Hepatocyte (in vitro differentiated cells): Measurements from ENCODE around the gene SLC44A1. TPM values are rescaled to one million over a fixed set of nuclear protein-coding genes. Genes with fewer than 3 reads are reported as not detected.

Experiments used
- DNase-seq: peaks from one replicate; pipeline ENCODE4 v3.0.0-alpha.2; 2016; ENCODE audit warnings: low spot score
- H2AFZ ChIP-seq: fragments of 200-600 bp; sonication (generic); 2 replicates; pipeline ENCODE4 v1.6.0; 2016; ENCODE audit warnings: antibody characterized with exemption, mild to moderate bottlenecking
- H3K27ac ChIP-seq: fragments of 200-600 bp; sonication (generic); 2 replicates; pipeline ENCODE4 v1.5.1; 2016; ENCODE audit warnings: mild to moderate bottlenecking
- H3K27me3 ChIP-seq: fragments of 200-600 bp; sonication (generic); 2 replicates; pipeline ENCODE4 v1.6.1; 2016
- H3K36me3 ChIP-seq: fragments of 200-600 bp; sonication (generic); replicated peaks from 2 replicates; pipeline ENCODE4 v1.5.1; 2016; ENCODE audit warnings: low read depth; ENCODE audit not compliant: insufficient read depth
- H3K4me1 ChIP-seq: fragments of 200-600 bp; sonication (generic); 2 replicates; pipeline ENCODE4 v1.5.1; 2016; ENCODE audit warnings: mild to moderate bottlenecking, moderate library complexity; ENCODE audit not compliant: insufficient read depth
- H3K4me2 ChIP-seq: fragments of 200-600 bp; sonication (generic); 2 replicates; pipeline ENCODE4 v1.6.0; 2016
- H3K4me3 ChIP-seq: fragments of 200-600 bp; sonication (generic); 2 replicates; pipeline ENCODE4 v1.5.1; 2016; ENCODE audit warnings: mild to moderate bottlenecking
- H3K79me2 ChIP-seq: fragments of 200-600 bp; sonication (generic); 2 replicates; pipeline ENCODE4 v1.6.0; 2017; ENCODE audit warnings: mild to moderate bottlenecking
- H3K9me2 ChIP-seq: fragments of 200-600 bp; sonication (generic); replicated peaks from 2 replicates; pipeline ENCODE4 v1.6.0; 2017; ENCODE audit warnings: mild to moderate bottlenecking; ENCODE audit not compliant: insufficient read depth
- H3K9me3 ChIP-seq: fragments of 200-600 bp; sonication (generic); 2 replicates; pipeline ENCODE4 v1.5.1; 2016; ENCODE audit warnings: low read depth, mild to moderate bottlenecking
- H4K20me1 ChIP-seq: fragments of 200-600 bp; sonication (generic); 2 replicates; pipeline ENCODE4 v1.6.0; 2016; ENCODE audit warnings: mild to moderate bottlenecking; ENCODE audit not compliant: insufficient read depth, poor library complexity, severe bottlenecking
- EZH2 ChIP-seq: fragments of 200-600 bp; sonication (generic); IDR thresholded peaks from 2 replicates; pipeline ENCODE4 v1.6.1; 2016; ENCODE audit warnings: antibody characterized with exemption, mild to moderate bottlenecking, borderline replicate concordance
- EZH2phosphoT487 ChIP-seq: fragments of 200-600 bp; sonication (generic); IDR thresholded peaks from one replicate; pipeline ENCODE4 v1.6.1; 2018; ENCODE audit warnings: antibody characterized with exemption, mild to moderate bottlenecking, low read depth, moderate library complexity; ENCODE audit not compliant: unreplicated experiment, severe bottlenecking
- WGBS: methylation state at CpG from one replicate; pipeline ENCODE4 v1.1.6; 2016; ENCODE audit warnings: low lambda C conversion rate; ENCODE audit errors: missing lambda C conversion rate; 5-methylcytosine and 5-hydroxymethylcytosine counted together
- polyA plus RNA-seq: library from polyadenylated mRNA; unstranded; fragments of >200 nt; fragmentation: Nextera tagmentation; extraction: Ambion mirVana; gene quantifications from 2 replicates; pipeline ENCODE4 v1.2.1, GENCODE V29; 2016
- total RNA-seq: library from RNA; depleted of rRNA; stranded (reverse); fragments of >200 nt; gene quantifications from 2 replicates; pipeline ENCODE4 v1.2.3, GENCODE V29; 2014
- TF ChIP-seq, protein P1 (sequence below): fragments of 200-600 bp; sonication (generic); IDR thresholded peaks from 2 replicates; pipeline ENCODE4 v1.5.1; 2016; ENCODE audit warnings: antibody characterized with exemption, mild to moderate bottlenecking; ENCODE audit not compliant: poor library complexity

SLC44A1 gene
- total and polyA plus RNA-seq, 2 experiments from 2014 or later: 31.3 to 64.9 TPM

GRCh38 chr9:105392531-105392930, 148.1 kb downstream of the SLC44A1 start:
- H3K9me3 ChIP-seq: no peaks in the 10 kb centered on the region
- H3K4me3 ChIP-seq: no peak overlapping the region
- no peaks in the 10 kb centered on the region for H3K79me2 ChIP-seq
- no peaks in the 10 kb centered on the region for H3K4me1 ChIP-seq
- 96% methylated on average over 1 of the region's 1 CpG for WGBS
- no peaks in the 10 kb centered on the region for H3K9me2 ChIP-seq
- H2AFZ ChIP-seq: no peak overlapping the region
- H3K27me3 ChIP-seq: no peaks in the 10 kb centered on the region
- no peaks in the 10 kb centered on the region for H3K36me3 ChIP-seq
- no peak overlapping the region for H3K4me2 ChIP-seq
- no peak for DNase-seq
- no peaks in the 10 kb centered on the region for H4K20me1 ChIP-seq
- no peak overlapping the region for H3K27ac ChIP-seq
- no peak for TF ChIP-seq EZH2
- TF ChIP-seq, protein P1, sequence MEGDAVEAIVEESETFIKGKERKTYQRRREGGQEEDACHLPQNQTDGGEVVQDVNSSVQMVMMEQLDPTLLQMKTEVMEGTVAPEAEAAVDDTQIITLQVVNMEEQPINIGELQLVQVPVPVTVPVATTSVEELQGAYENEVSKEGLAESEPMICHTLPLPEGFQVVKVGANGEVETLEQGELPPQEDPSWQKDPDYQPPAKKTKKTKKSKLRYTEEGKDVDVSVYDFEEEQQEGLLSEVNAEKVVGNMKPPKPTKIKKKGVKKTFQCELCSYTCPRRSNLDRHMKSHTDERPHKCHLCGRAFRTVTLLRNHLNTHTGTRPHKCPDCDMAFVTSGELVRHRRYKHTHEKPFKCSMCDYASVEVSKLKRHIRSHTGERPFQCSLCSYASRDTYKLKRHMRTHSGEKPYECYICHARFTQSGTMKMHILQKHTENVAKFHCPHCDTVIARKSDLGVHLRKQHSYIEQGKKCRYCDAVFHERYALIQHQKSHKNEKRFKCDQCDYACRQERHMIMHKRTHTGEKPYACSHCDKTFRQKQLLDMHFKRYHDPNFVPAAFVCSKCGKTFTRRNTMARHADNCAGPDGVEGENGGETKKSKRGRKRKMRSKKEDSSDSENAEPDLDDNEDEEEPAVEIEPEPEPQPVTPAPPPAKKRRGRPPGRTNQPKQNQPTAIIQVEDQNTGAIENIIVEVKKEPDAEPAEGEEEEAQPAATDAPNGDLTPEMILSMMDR: no peak
- TF ChIP-seq EZH2phosphoT487: no peak

DNA sequence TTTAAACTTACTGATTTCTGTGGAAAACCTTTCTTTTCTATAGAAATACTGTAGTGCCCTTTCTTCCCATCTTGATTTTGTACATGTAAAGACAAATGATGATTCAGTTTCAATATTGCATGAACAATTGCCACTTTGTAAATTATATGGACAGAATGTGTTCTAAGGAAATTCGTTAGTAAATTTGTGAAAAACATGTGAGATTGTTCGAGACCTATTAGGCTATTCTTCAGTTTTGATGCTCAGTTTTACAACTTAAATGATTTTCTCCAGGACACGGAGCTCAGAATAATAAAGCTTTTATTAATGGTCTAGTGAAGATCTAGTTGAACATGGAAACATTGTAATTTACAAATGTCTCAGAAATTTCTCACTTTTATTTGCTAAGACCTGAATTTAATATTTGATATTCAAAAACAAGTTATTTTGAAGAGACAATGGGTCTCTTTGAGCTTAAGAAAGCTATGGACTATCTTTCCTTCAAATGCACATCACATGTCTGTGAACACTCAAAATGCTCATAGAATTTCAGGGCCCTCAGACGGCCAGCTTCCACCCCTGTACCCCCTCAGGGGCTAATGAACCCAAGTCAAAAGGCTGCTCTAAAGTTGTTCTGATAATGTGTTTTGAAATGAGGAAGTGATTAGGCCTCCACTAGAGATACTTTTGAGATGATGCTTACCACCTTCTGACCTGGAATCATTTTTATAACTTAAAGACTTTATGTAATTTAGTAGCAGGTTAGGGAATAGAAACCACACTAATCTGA, 149.3 kb downstream of the SLC44A1 start:
- Histone ChIP-seq H3K36me3 (no peaks in the 10 kb centered on the region), H3K4me1 (no peaks in the 10 kb centered on the region)
- 86% methylated on average over 4 of the region's 4 CpGs for WGBS

GRCh38 chr9:105396441-105396840, 152.0 kb downstream of the SLC44A1 start:
- Histone ChIP-seq H2AFZ (no peak overlapping the region), H3K4me2 (no peak overlapping the region), H3K9me3 (no peaks in the 10 kb centered on the region), H3K4me3 (no peak overlapping the region), H3K27ac (no peak overlapping the region), H3K27me3 (no peaks in the 10 kb centered on the region), H3K4me1 (no peaks in the 10 kb centered on the region), H3K79me2 (no peaks in the 10 kb centered on the region), H3K36me3 (no peaks in the 10 kb centered on the region), H4K20me1 (no peaks in the 10 kb centered on the region), H3K9me2 (no peaks in the 10 kb centered on the region)
- 99% methylated on average over 3 of the region's 3 CpGs for WGBS
- no peak for DNase-seq
- TF ChIP-seq EZH2 (no peak), EZH2phosphoT487 (no peak)
- TF ChIP-seq, protein P1: no peak

More for the DNA sequence above, 149.3 kb downstream of the SLC44A1 start:
- H3K4me3 ChIP-seq: no peak overlapping the region
- DNase-seq: no peak
- H3K4me2 ChIP-seq: no peak overlapping the region
- H3K9me2 ChIP-seq: no peaks in the 10 kb centered on the region
- H4K20me1 ChIP-seq: no peaks in the 10 kb centered on the region
- H3K27me3 ChIP-seq: no peaks in the 10 kb centered on the region
- TF ChIP-seq, protein P1: no peak
- TF ChIP-seq EZH2phosphoT487: no peak
- TF ChIP-seq EZH2: no peak
- no peak overlapping the region for H2AFZ ChIP-seq
- no peak overlapping the region for H3K27ac ChIP-seq
- no peaks in the 10 kb centered on the region for H3K79me2 ChIP-seq
- H3K9me3 ChIP-seq: no peaks in the 10 kb centered on the region
